ENCODE measurements around the gene SCO2.

The SCO2 gene

GRCh38 chr22:50525104-50525857 lies at the start of gene SCO2:
Gene SCO2, minus strand, starts transcription at chr22:50525598. Its CDS starts 1,187 bp downstream, at chr22:50524411.
- peak within 1 kb of the TSS; percentile 79 for H3K4me3 ChIP-seq (ENCODE audit: low read depth, low read length)
- peaks cover 0 to 40% of the 10 kb centered on the region in 2 experiments; a peak in 2 of 3 replicates for H3K36me3 ChIP-seq (ENCODE audit: control insufficient read depth in 2 of 2, insufficient read depth in 1 of 2, low read length in 2 of 2)
- H3K9me3 ChIP-seq (ENCODE audit: control insufficient read depth, insufficient read depth, low read depth, low read length) = no peaks in the 10 kb centered on the region
- no peaks in the 10 kb centered on the region; the same call in 1 of the 2 replicates for H3K4me1 ChIP-seq (ENCODE audit: control insufficient read depth, insufficient read depth, low read length)
- peak within 1 kb of the TSS; percentile 90 for H3K27ac ChIP-seq (ENCODE audit: extremely low read depth, low read depth, low read length)
- CTCF ChIA-PET = interaction anchor here (0.6 to 2.7 kb wide), 55 partner anchors 8 to 734 kb away, joined by 3 to 37 read pairs (median 4); partner anchors contain the start of genes KLHDC7B, LMF2, NCAPH2 and SYCE3
- POLR2A ChIA-PET = interaction anchor here (0.6 to 5.3 kb wide), 43 partner anchors 8 to 758 kb away, joined by 3 to 189 read pairs (median 5); partner anchors contain the start of genes ARSA, CHKB, CPT1B and HDAC10
- TF ChIP-seq WT1 (tag by site-specific recombination; IDR thresholded peaks at IDR 0.05) = no peak; the same call in 1 of the 2 replicates
- no peak for TF ChIP-seq ZNF248 (tag by site-specific recombination; IDR thresholded peaks at IDR 0.05)
- TF ChIP-seq ZBTB1 (tag by site-specific recombination; IDR thresholded peaks at IDR 0.05) = no peak
- TF ChIP-seq ZBTB26 (tag by site-specific recombination; optimal IDR thresholded peaks at IDR 0.05) = peak; percentile 98
- TF ChIP-seq ZNF10 (tag by site-specific recombination; IDR thresholded peaks at IDR 0.05) = no peak
- TF ChIP-seq GLI4 (tag by site-specific recombination; IDR thresholded peaks at IDR 0.05) = no peak
- TF ChIP-seq ZNF174 (tag by site-specific recombination; IDR thresholded peaks at IDR 0.05) = no peak
- no peak for TF ChIP-seq ZNF140 (tag by site-specific recombination; IDR thresholded peaks at IDR 0.05)
- peak; percentile 74 for TF ChIP-seq SP7 (tag by site-specific recombination; IDR thresholded peaks at IDR 0.05)
- TF ChIP-seq ZNF596 (tag by site-specific recombination; IDR thresholded peaks at IDR 0.05) = no peak
- TF ChIP-seq ZNF133 (tag by site-specific recombination; IDR thresholded peaks at IDR 0.05) = no peak
- no peak for TF ChIP-seq ZNF350 (tag by site-specific recombination; IDR thresholded peaks at IDR 0.05)
- peak; percentile 44; the same call in 1 of the 2 replicates for TF ChIP-seq ZNF324 (tag by site-specific recombination; IDR thresholded peaks at IDR 0.05)
- no peak for TF ChIP-seq ZNF302 (tag by site-specific recombination; IDR thresholded peaks at IDR 0.05; ENCODE audit: low read depth)
- no peak for TF ChIP-seq ZNF391 (tag by site-specific recombination; IDR thresholded peaks at IDR 0.05; ENCODE audit: borderline replicate concordance, low read depth)
- TF ChIP-seq ZNF114 (tag by site-specific recombination; IDR thresholded peaks at IDR 0.05) = no peak
- TF ChIP-seq KLF7 (tag by site-specific recombination; IDR thresholded peaks at IDR 0.05; ENCODE audit: borderline replicate concordance) = peak; percentile 47; the same call in 1 of the 2 replicates
- 0 out of 2 replicates have a peak, but pooled peaks have one; percentile 30 for TF ChIP-seq REPIN1 (tag by site-specific recombination; IDR thresholded peaks at IDR 0.05; ENCODE audit: low read depth)
- peak; percentile 99 for TF ChIP-seq ZNF837 (tag by site-specific recombination; IDR thresholded peaks at IDR 0.05)
- TF ChIP-seq, protein P1, sequence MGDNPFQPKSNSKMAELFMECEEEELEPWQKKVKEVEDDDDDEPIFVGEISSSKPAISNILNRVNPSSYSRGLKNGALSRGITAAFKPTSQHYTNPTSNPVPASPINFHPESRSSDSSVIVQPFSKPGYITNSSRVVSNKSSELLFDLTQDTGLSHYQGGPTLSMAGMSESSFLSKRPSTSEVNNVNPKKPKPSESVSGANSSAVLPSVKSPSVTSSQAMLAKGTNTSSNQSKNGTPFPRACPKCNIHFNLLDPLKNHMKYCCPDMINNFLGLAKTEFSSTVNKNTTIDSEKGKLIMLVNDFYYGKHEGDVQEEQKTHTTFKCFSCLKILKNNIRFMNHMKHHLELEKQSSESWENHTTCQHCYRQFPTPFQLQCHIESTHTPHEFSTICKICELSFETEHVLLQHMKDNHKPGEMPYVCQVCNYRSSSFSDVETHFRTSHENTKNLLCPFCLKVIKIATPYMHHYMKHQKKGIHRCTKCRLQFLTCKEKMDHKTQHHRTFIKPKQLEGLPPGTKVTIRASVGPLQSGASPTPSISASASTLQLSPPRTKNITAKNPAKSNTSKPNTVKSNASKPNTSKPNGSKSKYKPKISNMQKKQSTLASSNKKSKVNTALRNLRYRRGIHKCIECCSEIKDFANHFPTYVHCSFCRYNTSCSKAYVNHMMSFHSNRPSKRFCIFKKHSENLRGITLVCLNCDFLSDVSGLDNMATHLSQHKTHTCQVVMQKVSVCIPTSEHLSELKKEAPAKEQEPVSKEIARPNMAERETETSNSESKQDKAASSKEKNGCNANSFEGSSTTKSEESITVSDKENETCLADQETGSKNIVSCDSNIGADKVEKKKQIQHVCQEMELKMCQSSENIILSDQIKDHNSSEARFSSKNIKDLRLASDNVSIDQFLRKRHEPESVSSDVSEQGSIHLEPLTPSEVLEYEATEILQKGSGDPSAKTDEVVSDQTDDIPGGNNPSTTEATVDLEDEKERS (tag by site-specific recombination; IDR thresholded peaks at IDR 0.05) = no peak
- no peak for TF ChIP-seq ZNF138 (tag by site-specific recombination; IDR thresholded peaks at IDR 0.05; ENCODE audit: borderline replicate concordance)
- TF ChIP-seq ZNF670 (tag by site-specific recombination; IDR thresholded peaks at IDR 0.05; ENCODE audit: low read depth) = no peak
- no peak for TF ChIP-seq ZNF654 (tag by site-specific recombination; IDR thresholded peaks at IDR 0.05; ENCODE audit: low read depth)
- TF ChIP-seq, protein P2, sequence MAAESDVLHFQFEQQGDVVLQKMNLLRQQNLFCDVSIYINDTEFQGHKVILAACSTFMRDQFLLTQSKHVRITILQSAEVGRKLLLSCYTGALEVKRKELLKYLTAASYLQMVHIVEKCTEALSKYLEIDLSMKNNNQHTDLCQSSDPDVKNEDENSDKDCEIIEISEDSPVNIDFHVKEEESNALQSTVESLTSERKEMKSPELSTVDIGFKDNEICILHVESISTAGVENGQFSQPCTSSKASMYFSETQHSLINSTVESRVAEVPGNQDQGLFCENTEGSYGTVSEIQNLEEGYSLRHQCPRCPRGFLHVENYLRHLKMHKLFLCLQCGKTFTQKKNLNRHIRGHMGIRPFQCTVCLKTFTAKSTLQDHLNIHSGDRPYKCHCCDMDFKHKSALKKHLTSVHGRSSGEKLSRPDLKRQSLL (tag by site-specific recombination; IDR thresholded peaks at IDR 0.05) = no peak; the same call in 1 of the 2 replicates
- TF ChIP-seq ZNF600 (tag by site-specific recombination; IDR thresholded peaks at IDR 0.05) = peak; percentile 72; the same call in 1 of the 2 replicates
- peak; percentile 70; the same call in 1 of the 2 replicates for TF ChIP-seq ZEB2 (tag by site-specific recombination; IDR thresholded peaks at IDR 0.05)
- TF ChIP-seq ZNF16 (tag by site-specific recombination; IDR thresholded peaks at IDR 0.05; ENCODE audit: low read depth) = no peak
- no peak for TF ChIP-seq ZNF311 (tag by site-specific recombination; IDR thresholded peaks at IDR 0.05; ENCODE audit: borderline replicate concordance)
- TF ChIP-seq ZNF184 (tag by site-specific recombination; IDR thresholded peaks at IDR 0.05) = no peak
- TF ChIP-seq ZBTB20 (tag by site-specific recombination; IDR thresholded peaks at IDR 0.05) = peak; percentile 81
- TF ChIP-seq ZNF624 (tag by site-specific recombination; IDR thresholded peaks at IDR 0.05) = no peak
- peak; percentile 93 for TF ChIP-seq ZIC2 (tag by site-specific recombination; IDR thresholded peaks at IDR 0.05)
- peak; percentile 67 for TF ChIP-seq ZNF629 (tag by site-specific recombination; IDR thresholded peaks at IDR 0.05)
